Body of pancreas (tissue), 4 donors: ENCODE results near the gene DPY19L3. TPM values are rescaled to one million over a fixed set of nuclear protein-coding genes. Genes with fewer than 3 reads are reported as not detected.

Source experiments
- ATAC-seq: fragments of 150-250 bp; one replicate; pipeline ENCODE4 v1.9.1; 2016
- DNase-seq, 4 donors: peaks; one replicate each; pipeline ENCODE4 v3.0.0-alpha.2; 2019
- H3K27ac ChIP-seq, 4 donors: fragments of 200-600 bp; sonication (generic); 1 replicate in 3 of 4; 2 replicates in 1 of 4; pipeline versions ENCODE4 v1.5.1 to v1.6.1; 2016 to 2019; ENCODE audit warnings: mild to moderate bottlenecking in 1 of 4, mixed read lengths in 1 of 4, moderate library complexity in 1 of 4
- H3K27me3 ChIP-seq, 2 donors: fragments of 200-600 bp; sonication (generic); one replicate each; pipeline ENCODE4 v1.6.0; 2016; ENCODE audit warnings: mild to moderate bottlenecking in 1 of 2
- H3K36me3 ChIP-seq, 2 donors: fragments of 200-600 bp; sonication (generic); replicated peaks in 1 of 2; 2 replicates each; pipeline ENCODE4 v1.5.1; 2016; ENCODE audit warnings: low read depth in 2 of 2; ENCODE audit not compliant: insufficient read depth in 1 of 2
- H3K4me1 ChIP-seq: fragments of 200-600 bp; sonication (generic); one replicate; pipeline ENCODE4 v1.6.0; 2016
- H3K4me3 ChIP-seq, 2 donors: fragments of 200-600 bp; sonication (generic); 1 replicate in 1 of 2; 2 replicates in 1 of 2; pipeline ENCODE4 v1.5.1; 2016 to 2019
- H3K9me3 ChIP-seq, 3 donors: fragments of 200-600 bp; sonication (generic); 1 replicate in 2 of 3; 2 replicates in 1 of 3; pipeline ENCODE4 v1.5.1; 2016
- CTCF ChIP-seq, 7 experiments: fragments of 450-650 bp in 4 of 7; fragments of 200-600 bp in 3 of 7; sonication (generic) in 3 of 7; IDR thresholded peaks; one replicate each; pipeline ENCODE4 v1.5.1; 2016 to 2019; ENCODE audit warnings: antibody characterized with exemption in 7 of 7
- POLR2A ChIP-seq, 3 donors: fragments of 450-650 bp; IDR thresholded peaks; one replicate each; pipeline ENCODE4 v1.6.1; 2016; ENCODE audit warnings: antibody characterized with exemption in 3 of 3, mild to moderate bottlenecking in 2 of 3
- WGBS, 2 donors: methylation state at CpG; one replicate each; pipeline ENCODE4 v1.1.5; 2017; 5-methylcytosine and 5-hydroxymethylcytosine counted together
- intact Hi-C: fragments of 100-400 bp; cut with DNase I; formaldehyde crosslinking; loops from one replicate; pipeline ENCODE4 v1.15.1; 2023
- total RNA-seq, 2 donors: library from RNA; depleted of rRNA; stranded (reverse); fragments of >200 nt; gene quantifications; one replicate each; pipeline ENCODE4 v1.1.0, GENCODE V29; 2016

Gene DPY19L3
- total RNA-seq = 10 to 100 TPM; 14.3 to 24.4 TPM

GRCh38 chr19:32405431-32406160, at the start of gene DPY19L3:
Gene DPY19L3 (plus strand): TSS chr19:32405770. CDS start chr19:32408254, 2,484 bp downstream.
- intact Hi-C loops = no loop called here

DNA sequence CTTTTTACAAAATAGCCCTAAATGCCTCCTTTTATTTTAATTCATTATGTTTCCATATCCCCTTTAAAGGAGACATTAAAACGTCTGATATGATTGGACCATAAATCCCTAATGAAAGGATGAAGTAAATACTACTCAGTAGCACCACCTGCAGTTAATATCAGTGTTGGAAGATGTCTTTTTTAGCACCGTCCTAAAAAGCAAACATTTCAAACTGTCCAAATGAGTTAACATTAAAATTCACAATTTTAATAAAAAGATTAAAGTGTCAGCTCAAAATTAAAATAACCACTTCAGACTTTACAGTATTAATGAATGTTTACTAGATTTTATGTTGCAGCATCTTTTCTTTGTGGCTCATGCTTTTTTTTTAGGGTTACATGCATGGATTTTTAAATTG, 47.9 kb upstream of the DPY19L3 start:
- DNase-seq = no peak
- peak in 2 of 7 experiments; percentile 20 to 21 for TF ChIP-seq CTCF (IDR thresholded peaks at IDR 0.05)
- no peak for TF ChIP-seq POLR2A (IDR thresholded peaks at IDR 0.05)
- Histone ChIP-seq H3K27ac (no peak overlapping the region), H3K4me3 (no peak overlapping the region), H3K27me3 (no peaks in the 10 kb centered on the region), H3K9me3 (no peaks in the 10 kb centered on the region), H3K4me1 (peaks cover 10% of the 10 kb centered on the region), H3K36me3 (peaks cover 10 to 42% of the 10 kb centered on the region in 2 donors)
- intact Hi-C loops = no loop called here
- ATAC-seq = no peak
- WGBS, 2 donors = 7 to 15% methylated on average over 2 of the region's 2 CpGs

More at GRCh38 chr19:32405431-32406160, at the start of gene DPY19L3:
- peak; percentile 95 to 97 (median 96) for DNase-seq
- H3K9me3 ChIP-seq = no peaks in the 10 kb centered on the region
- peak; percentile 96 for ATAC-seq
- peak within 1 kb of the TSS; percentile 90 to 96 (median 94) for H3K27ac ChIP-seq
- H3K27me3 ChIP-seq = no peaks in the 10 kb centered on the region
- peaks cover 30% of the 10 kb centered on the region for H3K4me1 ChIP-seq
- peak within 1 kb of the TSS; percentile 57 to 96 for H3K4me3 ChIP-seq
- 0% methylated on average over 88 of the region's 104 CpGs; no CpG with 5 or more reads in 1 of the 2 donors for WGBS, 2 donors
- H3K36me3 ChIP-seq = no peaks in the 10 kb centered on the region
- TF ChIP-seq CTCF (IDR thresholded peaks at IDR 0.05) (no peak), POLR2A (IDR thresholded peaks at IDR 0.05) (peak; percentile 89 to 96 (median 96))

GRCh38 chr19:32358321-32358720, 47.2 kb upstream of the DPY19L3 start:
- Histone ChIP-seq H3K4me3 (no peak overlapping the region), H3K27me3 (no peaks in the 10 kb centered on the region), H3K9me3 (no peaks in the 10 kb centered on the region), H3K27ac (no peak overlapping the region), H3K4me1 (peaks cover 16% of the 10 kb centered on the region), H3K36me3 (peaks cover 4 to 37% of the 10 kb centered on the region in 2 donors)
- 93 to 97% methylated on average over 5 of the region's 5 CpGs for WGBS, 2 donors
- intact Hi-C loops = no loop called here
- DNase-seq = no peak
- no peak for ATAC-seq
- no peak for TF ChIP-seq POLR2A (IDR thresholded peaks at IDR 0.05)
- no peak for TF ChIP-seq CTCF (IDR thresholded peaks at IDR 0.05)

- Histone ChIP-seq H3K4me3 (no peak overlapping the region), H3K27me3 (no peaks in the 10 kb centered on the region), H3K4me1 (peaks cover 28% of the 10 kb centered on the region), H3K36me3 (peaks cover 0 to 28% of the 10 kb centered on the region in 2 donors), H3K27ac (no peak overlapping the region), H3K9me3 (no peaks in the 10 kb centered on the region)
- TF ChIP-seq CTCF (IDR thresholded peaks at IDR 0.05) = no peak
- DNase-seq (no peak), ATAC-seq (no peak)
- intact Hi-C loops = no loop called here
- WGBS, 2 donors = 94 to 96% methylated on average over 9 of the region's 9 CpGs
Measured at GRCh38 chr19:32359581-32359980, 46.0 kb upstream of the DPY19L3 start.
